Endothelial cell of umbilical vein (primary cell): Measurements from ENCODE around the gene FES. TPM values are rescaled to one million over a fixed set of nuclear protein-coding genes. Genes with fewer than 3 reads are reported as not detected.
A peak's percentile ranks its signal among the peaks of the same experiment; 100 is the strongest.

Experiments used
- BruUV-seq: library from RNA; stranded (reverse); fragments of 400-500 nt; replicated peaks from 2 replicates; lab custom pipeline; 2021; lab: Mats Ljungman, UMichigan
- CTCF ChIA-PET: fragments of 300-600, 350-600 bp; sonication (Branson Sonifier 250); formaldehyde crosslinking; loops from one replicate; lab custom pipeline; 2021; ENCODE audit warnings: antibody characterized with exemption, inconsistent platforms; lab: Charles Lee
- POLR2A ChIA-PET: fragments of 300-600, 350-600 bp; sonication (Branson Sonifier 250); formaldehyde crosslinking; loops from one replicate; lab custom pipeline; 2021; ENCODE audit warnings: antibody characterized with exemption, inconsistent platforms; lab: Charles Lee
- DNase-seq: peaks from one replicate; pipeline ENCODE4 v3.0.0-alpha.2; 2011; ENCODE audit warnings: low read depth, low spot score
- FAIRE-seq: peaks from 2 replicates; lab custom pipeline; 2011; peaks lifted over from hg19 to GRCh38; lab: Jason Lieb, UNC
- H2AFZ ChIP-seq: 2 replicates; pipeline ENCODE4 v1.6.0; 2012; ENCODE audit warnings: low read depth, low read length, control low read depth, inconsistent platforms
- H3K27ac ChIP-seq: 2 replicates; pipeline ENCODE4 v1.5.1; 2011; ENCODE audit warnings: low read depth, mild to moderate bottlenecking, control low read depth, low read length, moderate library complexity; ENCODE audit not compliant: insufficient read depth
- H3K27me3 ChIP-seq, 2 experiments: 2 replicates each; pipeline versions ENCODE4 v1.6.0 to v1.6.1; 2011; ENCODE audit warnings: low read length in 2 of 2, mixed read lengths in 1 of 2; ENCODE audit not compliant: control insufficient read depth in 2 of 2, insufficient read depth in 2 of 2
- H3K36me3 ChIP-seq, 2 experiments: 2 replicates in 1 of 2; 3 replicates in 1 of 2; pipeline ENCODE4 v1.5.1; 2011; ENCODE audit warnings: low read length in 2 of 2, mild to moderate bottlenecking in 1 of 2, moderate library complexity in 1 of 2; ENCODE audit not compliant: control insufficient read depth in 2 of 2, insufficient read depth in 2 of 2; ENCODE audit errors: extremely low read depth in 1 of 2
- H3K4me1 ChIP-seq: 3 replicates; pipeline ENCODE4 v1.5.1; 2011; ENCODE audit warnings: mild to moderate bottlenecking, low read length; ENCODE audit not compliant: control insufficient read depth, insufficient read depth; ENCODE audit errors: extremely low read depth
- H3K4me2 ChIP-seq: 2 replicates; pipeline ENCODE4 v1.6.1; 2011; ENCODE audit warnings: low read length, control low read depth, mixed read lengths; ENCODE audit not compliant: insufficient read depth
- H3K4me3 ChIP-seq, 3 experiments: fragments of 200-600 bp in 1 of 3; sonication (generic), shearing (Covaris generic) in 1 of 3; replicated peaks in 1 of 3; 2 replicates each; pipeline ENCODE4 v1.5.1; 2011 to 2016; ENCODE audit warnings: control low read depth in 3 of 3, low read length in 3 of 3, mild to moderate bottlenecking in 2 of 3, inconsistent platforms in 1 of 3, low read depth in 1 of 3, moderate library complexity in 1 of 3; ENCODE audit not compliant: insufficient read depth in 1 of 3
- H3K79me2 ChIP-seq: 2 replicates; pipeline ENCODE4 v1.6.0; 2012; ENCODE audit warnings: low read length, inconsistent platforms; ENCODE audit not compliant: control insufficient read depth, insufficient read depth
- H3K9ac ChIP-seq: replicated peaks from 2 replicates; pipeline ENCODE3; 2011; ENCODE audit warnings: low read length, control low read depth; ENCODE audit not compliant: insufficient read depth; ENCODE audit errors: extremely low read depth
- H3K9me1 ChIP-seq: replicated peaks from 3 replicates; pipeline ENCODE4 v1.6.0; 2011; ENCODE audit warnings: mild to moderate bottlenecking, low read length; ENCODE audit not compliant: control insufficient read depth, insufficient read depth; ENCODE audit errors: extremely low read depth
- H3K9me3 ChIP-seq: replicated peaks from 2 replicates; pipeline ENCODE4 v1.5.1; 2012; ENCODE audit warnings: low read length, inconsistent platforms; ENCODE audit not compliant: control insufficient read depth, insufficient read depth
- H4K20me1 ChIP-seq: replicated peaks from 2 replicates; pipeline ENCODE3; 2011; ENCODE audit warnings: mild to moderate bottlenecking, low read length; ENCODE audit not compliant: control insufficient read depth, insufficient read depth; ENCODE audit errors: extremely low read depth
- CTCF ChIP-seq, 2 donors: IDR thresholded peaks; 1 replicate in 1 of 2; 2 replicates in 1 of 2; pipeline ENCODE4 v1.5.1; 2011; ENCODE audit warnings: low read length in 2 of 2, mild to moderate bottlenecking in 2 of 2, moderate library complexity in 2 of 2, control low read depth in 1 of 2, inconsistent platforms in 1 of 2, low read depth in 1 of 2; ENCODE audit not compliant: insufficient read depth in 1 of 2; ENCODE audit errors: extremely low read depth in 1 of 2
- EZH2 ChIP-seq: IDR thresholded peaks from 2 replicates; pipeline ENCODE4 v1.6.1; 2012; ENCODE audit warnings: borderline replicate concordance, low read depth, mild to moderate bottlenecking, moderate library complexity, low read length, inconsistent platforms; ENCODE audit not compliant: severe bottlenecking
- dilution Hi-C: fragments of 300-500 bp; cut with MboI; formaldehyde crosslinking; loops from one replicate; pipeline ENCODE4 v1.15.0; 2019; ENCODE audit warnings: low sequenced_read_pairs; ENCODE audit not compliant: extremely low pct_ligation_motif_present
- intact Hi-C: fragments of 100-400 bp; cut with micrococcal nuclease; formaldehyde crosslinking; loops from one replicate; pipeline ENCODE4 v1.10.0; 2022
- polyA plus RNA-seq, 4 experiments: library from polyadenylated mRNA; depleted of rRNA in 3 of 4; stranded (reverse) in 3 of 4; unstranded in 1 of 4; fragments of >200 nt; gene quantifications; 2 replicates each; pipeline versions ENCODE4 v1.2.1 to v1.2.3, GENCODE V29; 2011 to 2012; ENCODE audit warnings: missing spikeins in 1 of 4
- total RNA-seq: library from RNA; stranded (reverse); gene quantifications from 2 replicates; pipeline ENCODE4 v1.2.3, GENCODE V29; 2021

Gene FES
- total and polyA plus RNA-seq, 2 donors (not counting 3 experiments of a cell fraction or from before 2014, with no cell fraction given), result 41.5 to 58.1 TPM

GRCh38 chr15:90934256-90934948 lies 50.1 kb downstream of the FES start:
- no peaks in the 10 kb centered on the region for H3K9me1 ChIP-seq
- DNase-seq (peak; percentile 73), FAIRE-seq (peak; percentile 93)
- H3K4me2 ChIP-seq, result peak overlapping the region; percentile 69
- no peaks in the 10 kb centered on the region for H3K27me3 ChIP-seq
- H3K9me3 ChIP-seq, result no peaks in the 10 kb centered on the region
- POLR2A ChIA-PET, result no interaction called here
- H4K20me1 ChIP-seq, result no peaks in the 10 kb centered on the region
- CTCF ChIA-PET, result interaction anchor here (1.0 to 8.1 kb wide), 11 partner anchors 9 to 292 kb away, joined by 3 to 66 read pairs (median 7); partner anchors contain the start of genes FES, MAN2A2 and RCCD1
- peak overlapping the region; percentile 74 for H3K9ac ChIP-seq
- BruUV-seq, result no TSS peak
- intact Hi-C loops, result loop anchor here (1.0 to 5.0 kb wide), 5 partner anchors 31 to 432 kb away; partner anchors contain the start of genes BLM and MAN2A2
- H3K4me3 ChIP-seq, result peak overlapping the region; percentile 38 to 83 (median 76)
- peaks cover 3 to 5% of the 10 kb centered on the region in 2 experiments for H3K36me3 ChIP-seq
- TF ChIP-seq EZH2 (no peak), CTCF (IDR thresholded peaks at IDR 0.05; ENCODE audit: extremely low read depth in 1 of 2, insufficient read depth in 1 of 2, low read depth in 1 of 2, low read length in 2 of 2) (peak; percentile 91 to 96)
- dilution Hi-C loops, result no loop called here
- H3K27ac ChIP-seq, result no peak overlapping the region
- H3K79me2 ChIP-seq, result peaks cover 17% of the 10 kb centered on the region
- peak overlapping the region; percentile 90 for H2AFZ ChIP-seq
- peaks cover 36% of the 10 kb centered on the region for H3K4me1 ChIP-seq
